Measurements from ENCODE around the gene ACOXL. TPM values are rescaled to one million over a fixed set of nuclear protein-coding genes. Genes with fewer than 3 reads are reported as not detected.

Gene ACOXL
- total and polyA plus RNA-seq, 8 donors, result 4.7 to 30.3 (median 8.3) TPM

- no peak overlapping the region for H3K4me3 ChIP-seq
- no peak for DNase-seq
- H3K9me3 ChIP-seq, result peaks cover 0 to under 1% of the 10 kb centered on the region in 2 donors
- peak; percentile 85 for ATAC-seq
- H3K4me1 ChIP-seq, result no peaks in the 10 kb centered on the region
- H3K27me3 ChIP-seq, result no peaks in the 10 kb centered on the region
- H3K36me3 ChIP-seq, result no peaks in the 10 kb centered on the region
- TF ChIP-seq, protein P1, sequence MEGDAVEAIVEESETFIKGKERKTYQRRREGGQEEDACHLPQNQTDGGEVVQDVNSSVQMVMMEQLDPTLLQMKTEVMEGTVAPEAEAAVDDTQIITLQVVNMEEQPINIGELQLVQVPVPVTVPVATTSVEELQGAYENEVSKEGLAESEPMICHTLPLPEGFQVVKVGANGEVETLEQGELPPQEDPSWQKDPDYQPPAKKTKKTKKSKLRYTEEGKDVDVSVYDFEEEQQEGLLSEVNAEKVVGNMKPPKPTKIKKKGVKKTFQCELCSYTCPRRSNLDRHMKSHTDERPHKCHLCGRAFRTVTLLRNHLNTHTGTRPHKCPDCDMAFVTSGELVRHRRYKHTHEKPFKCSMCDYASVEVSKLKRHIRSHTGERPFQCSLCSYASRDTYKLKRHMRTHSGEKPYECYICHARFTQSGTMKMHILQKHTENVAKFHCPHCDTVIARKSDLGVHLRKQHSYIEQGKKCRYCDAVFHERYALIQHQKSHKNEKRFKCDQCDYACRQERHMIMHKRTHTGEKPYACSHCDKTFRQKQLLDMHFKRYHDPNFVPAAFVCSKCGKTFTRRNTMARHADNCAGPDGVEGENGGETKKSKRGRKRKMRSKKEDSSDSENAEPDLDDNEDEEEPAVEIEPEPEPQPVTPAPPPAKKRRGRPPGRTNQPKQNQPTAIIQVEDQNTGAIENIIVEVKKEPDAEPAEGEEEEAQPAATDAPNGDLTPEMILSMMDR (IDR thresholded peaks at IDR 0.05), result no peak
- H3K27ac ChIP-seq, result no peak overlapping the region
- intact Hi-C loops (cut with DNase I), result no loop called here
Observed at GRCh38 chr2:110829413-110830146, 97.2 kb downstream of the ACOXL start.

GRCh38 chr2:110832740-110833139 lies 100.4 kb downstream of the ACOXL start:
- no peak overlapping the region for H3K4me3 ChIP-seq
- no peaks in the 10 kb centered on the region for H3K9me3 ChIP-seq
- DNase-seq (no peak), ATAC-seq (no peak)
- H3K27me3 ChIP-seq, result no peaks in the 10 kb centered on the region
- TF ChIP-seq, protein P1 (IDR thresholded peaks at IDR 0.05), result no peak
- intact Hi-C loops (cut with DNase I), result no loop called here
- no peaks in the 10 kb centered on the region for H3K36me3 ChIP-seq
- no peaks in the 10 kb centered on the region for H3K4me1 ChIP-seq
- no peak overlapping the region for H3K27ac ChIP-seq

- intact Hi-C loops (cut with DNase I), result no loop called here
- DNase-seq (no peak), ATAC-seq (no peak)
- Histone ChIP-seq H3K27me3 (no peaks in the 10 kb centered on the region), H3K4me1 (no peaks in the 10 kb centered on the region), H3K9me3 (no peaks in the 10 kb centered on the region), H3K36me3 (no peaks in the 10 kb centered on the region), H3K27ac (no peak overlapping the region), H3K4me3 (no peak overlapping the region)
- TF ChIP-seq, protein P1 (IDR thresholded peaks at IDR 0.05), result no peak
Observed at GRCh38 chr2:110834134-110834827, 101.9 kb downstream of the ACOXL start.

GRCh38 chr2:110836671-110837070 lies 104.3 kb downstream of the ACOXL start:
- TF ChIP-seq, protein P1 (IDR thresholded peaks at IDR 0.05), result no peak
- Histone ChIP-seq H3K4me1 (no peaks in the 10 kb centered on the region), H3K36me3 (no peaks in the 10 kb centered on the region), H3K27me3 (no peaks in the 10 kb centered on the region), H3K9me3 (no peaks in the 10 kb centered on the region), H3K27ac (no peak overlapping the region), H3K4me3 (no peak overlapping the region)
- no peak for ATAC-seq
- intact Hi-C loops (cut with DNase I), result no loop called here
- no peak for DNase-seq

Measured in left lung (tissue), 10 donors.